Stimulated activated CD8-positive, alpha-beta memory T cell treated with anti-CD3 and anti-CD28 coated beads, Interleukin-15, amount 100 ng/mL, for 1 hour (primary cell): ENCODE results near the gene ARSD.
"Not testable (repeated sequence)": the region's sequence is repeated elsewhere in the genome, so short reads cannot be mapped to it uniquely, and the experiment has no call there.

ENCODE experiments used
- DNase-seq: peaks from one replicate; pipeline ENCODE4 v3.0.0-alpha.2; 2020; ENCODE audit warnings: low read depth

ARSD gene, protein sequence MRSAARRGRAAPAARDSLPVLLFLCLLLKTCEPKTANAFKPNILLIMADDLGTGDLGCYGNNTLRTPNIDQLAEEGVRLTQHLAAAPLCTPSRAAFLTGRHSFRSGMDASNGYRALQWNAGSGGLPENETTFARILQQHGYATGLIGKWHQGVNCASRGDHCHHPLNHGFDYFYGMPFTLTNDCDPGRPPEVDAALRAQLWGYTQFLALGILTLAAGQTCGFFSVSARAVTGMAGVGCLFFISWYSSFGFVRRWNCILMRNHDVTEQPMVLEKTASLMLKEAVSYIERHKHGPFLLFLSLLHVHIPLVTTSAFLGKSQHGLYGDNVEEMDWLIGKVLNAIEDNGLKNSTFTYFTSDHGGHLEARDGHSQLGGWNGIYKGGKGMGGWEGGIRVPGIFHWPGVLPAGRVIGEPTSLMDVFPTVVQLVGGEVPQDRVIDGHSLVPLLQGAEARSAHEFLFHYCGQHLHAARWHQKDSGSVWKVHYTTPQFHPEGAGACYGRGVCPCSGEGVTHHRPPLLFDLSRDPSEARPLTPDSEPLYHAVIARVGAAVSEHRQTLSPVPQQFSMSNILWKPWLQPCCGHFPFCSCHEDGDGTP

DNA sequence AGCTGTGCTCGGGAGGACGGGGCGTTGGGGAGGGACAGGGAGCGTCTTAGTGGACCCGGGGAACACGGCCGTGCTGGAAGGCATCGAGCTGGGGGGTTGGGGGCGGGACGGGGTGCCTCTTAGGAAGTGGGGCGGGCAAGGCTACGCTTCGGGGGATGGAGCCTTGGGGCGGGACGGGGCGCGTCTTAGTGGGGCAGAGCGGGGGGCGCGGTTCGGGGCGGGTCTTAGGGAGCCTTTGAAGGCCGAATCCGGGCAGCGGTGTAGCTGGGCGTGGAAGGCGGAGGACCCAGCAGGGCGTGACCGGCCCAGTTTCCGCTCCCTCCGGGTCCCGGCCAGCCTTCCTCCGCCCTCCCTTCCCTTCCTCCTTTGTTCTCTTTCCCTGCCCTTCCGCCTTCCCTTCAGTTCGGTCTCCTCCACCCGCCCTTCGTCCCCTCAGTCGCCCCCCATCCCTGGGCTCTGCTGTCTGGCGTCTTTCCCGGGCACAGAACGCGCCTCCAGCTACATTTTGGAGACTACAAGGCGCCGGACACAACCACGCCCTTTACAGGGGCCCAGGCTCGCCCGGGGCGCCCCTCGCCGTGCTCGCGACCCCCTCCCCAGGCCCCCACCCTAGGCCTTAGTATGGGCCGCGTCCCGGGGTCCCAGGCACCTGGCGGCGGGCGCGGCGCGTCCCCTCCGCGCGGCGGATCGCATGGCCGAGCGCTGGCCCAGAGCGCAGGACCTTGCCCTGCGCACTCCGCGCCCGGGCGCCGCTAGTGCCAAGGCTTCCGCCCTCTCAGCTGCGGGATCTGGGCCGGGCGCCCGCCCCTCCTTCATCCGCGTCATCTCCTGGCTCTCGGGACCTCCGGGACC, at the start of gene ARSD:
Gene ARSD (minus strand): TSS at position 757 of the 852 bp plus-strand sequence. CDS start 64 bp downstream, at position 693.
- peak; percentile 14 for DNase-seq

DNA sequence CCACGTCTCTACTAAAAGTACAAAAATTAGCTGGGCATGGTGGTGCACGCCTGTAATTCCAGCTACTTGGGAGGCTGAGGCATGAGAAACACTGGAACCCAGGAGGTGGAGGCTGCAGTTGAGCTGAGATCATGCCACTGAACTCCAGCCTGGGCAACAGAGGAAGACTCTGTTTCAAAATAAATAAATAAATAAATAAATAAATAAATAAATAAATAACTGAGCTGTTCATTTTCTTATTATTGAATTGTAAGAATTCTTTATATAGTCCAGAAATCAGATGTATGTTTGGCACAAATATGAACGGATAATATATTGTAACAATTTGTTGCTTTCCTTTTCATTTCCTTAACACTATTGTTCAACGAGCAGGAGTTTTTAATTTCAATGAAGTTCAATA, 49.5 kb upstream of the ARSD start:
- not testable (repeated sequence) for DNase-seq

DNA sequence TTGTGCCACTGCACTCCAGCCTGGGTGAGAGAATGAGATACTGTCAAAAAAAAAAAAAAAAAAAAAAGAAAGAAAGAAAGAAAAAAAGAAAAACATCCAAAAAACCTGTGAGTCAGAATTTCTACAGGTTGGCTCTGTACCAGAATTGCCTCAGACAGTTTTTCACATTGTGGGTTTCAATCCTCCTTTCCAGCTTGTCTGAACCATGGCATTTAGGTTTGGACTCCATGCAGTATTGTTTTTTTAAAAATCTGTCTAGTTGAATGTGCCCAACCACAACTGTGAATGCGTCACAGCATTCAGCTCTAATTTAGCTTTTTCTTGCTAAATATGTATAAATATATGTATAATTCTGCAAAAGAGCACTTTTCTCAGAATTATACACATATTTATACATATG, 45.8 kb upstream of the ARSD start:
- DNase-seq, result no peak

DNA sequence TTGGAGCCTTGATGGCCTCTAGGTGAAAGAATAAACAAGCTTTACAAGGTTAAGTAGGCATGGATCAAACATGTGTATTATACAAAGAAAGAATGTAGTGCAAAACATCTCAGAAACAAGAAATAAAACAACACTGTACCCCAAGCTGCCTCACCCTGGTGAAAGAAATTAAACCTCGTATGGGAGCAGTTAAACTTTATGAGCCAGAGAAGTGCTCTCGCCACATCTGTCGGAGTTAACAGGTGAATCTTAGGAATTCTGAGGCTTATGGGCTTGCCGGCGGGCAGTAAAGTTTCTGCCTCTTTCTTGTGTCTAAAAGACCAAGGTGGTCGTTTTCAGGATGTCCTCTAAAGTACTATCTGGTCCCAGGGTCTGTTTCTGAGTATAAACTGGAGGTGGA, 43.3 kb upstream of the ARSD start:
- no peak for DNase-seq

DNA sequence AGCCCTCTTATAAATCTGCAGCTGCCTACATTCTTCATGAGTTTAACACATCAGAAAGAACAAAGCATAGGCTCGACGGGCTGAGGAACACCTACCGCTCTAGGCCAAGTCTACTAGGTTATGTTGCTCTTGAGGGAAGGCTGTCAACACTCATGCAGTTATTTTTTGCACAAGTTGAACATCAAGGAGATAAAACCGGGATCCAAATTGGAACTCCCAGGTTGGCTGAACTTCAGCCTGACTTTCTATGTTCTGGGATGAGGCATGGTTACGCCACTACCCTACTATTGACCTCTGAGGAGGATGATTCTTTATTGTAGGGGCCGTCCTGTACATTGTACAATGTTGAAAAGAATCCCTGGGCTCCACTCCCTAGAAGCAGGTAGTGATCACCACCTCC, 39.9 kb upstream of the ARSD start:
- no peak for DNase-seq

DNA sequence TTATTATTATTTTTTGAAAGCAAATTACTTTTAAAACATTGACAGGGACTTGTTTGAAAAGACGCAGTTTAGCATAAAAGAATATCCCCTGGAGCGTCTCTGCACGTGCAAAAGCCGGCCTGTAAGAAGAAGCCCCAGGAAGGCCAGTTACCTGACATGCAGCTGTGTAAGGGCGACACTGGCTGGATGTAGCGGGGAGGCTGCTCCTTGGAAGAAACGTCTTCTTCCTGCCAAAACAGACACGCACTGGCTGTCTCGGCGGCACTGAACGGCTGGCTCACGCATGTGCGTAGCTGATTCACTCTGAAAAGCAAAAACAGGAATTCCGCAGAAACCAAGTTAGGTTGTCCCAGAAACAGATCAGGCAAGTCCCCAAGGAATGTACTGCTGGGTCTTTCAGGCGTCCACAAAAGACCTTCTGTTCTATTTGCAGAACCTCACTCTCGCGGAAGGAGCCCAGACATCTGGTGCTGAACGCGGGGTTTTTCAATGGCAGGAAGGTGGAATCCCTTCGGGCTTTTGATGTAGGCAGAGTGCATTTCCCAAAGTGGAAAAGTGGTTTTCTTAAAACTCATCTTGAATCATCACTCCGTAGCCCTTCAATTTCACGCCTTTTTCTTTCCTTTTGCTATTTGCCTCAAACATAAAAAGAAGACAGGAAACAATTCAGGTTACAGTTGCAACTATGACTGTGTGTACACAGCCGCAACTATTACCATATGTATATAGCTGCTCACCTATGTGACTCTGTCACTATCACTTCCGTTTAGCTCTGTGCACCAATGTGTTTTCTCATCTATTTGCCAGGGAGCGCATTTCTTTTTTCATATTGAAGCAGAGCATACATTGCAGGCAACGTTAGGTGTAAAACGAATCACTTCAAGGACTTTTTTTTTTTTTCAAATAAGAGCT, 39.1 kb upstream of the ARSD start:
- no peak for DNase-seq

DNA sequence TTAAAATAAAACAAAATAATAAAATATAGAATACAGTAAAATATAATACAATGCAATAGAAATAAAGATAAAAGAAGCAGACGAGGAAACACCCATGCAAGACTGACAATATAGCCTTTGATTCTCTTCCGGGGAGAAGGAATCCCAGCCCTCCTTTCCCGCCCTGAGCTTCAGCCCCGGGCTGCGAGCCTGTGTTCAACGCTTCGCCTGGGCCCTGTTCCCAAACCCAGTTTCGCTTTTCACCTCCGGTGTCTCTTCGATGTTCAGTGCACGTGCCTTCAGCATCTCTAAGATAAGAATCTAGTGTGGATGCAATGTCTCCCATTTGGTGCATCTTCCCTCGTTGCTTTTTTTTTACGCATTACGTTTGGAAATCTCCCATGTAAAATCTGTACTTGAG, 38.4 kb upstream of the ARSD start:
- no peak for DNase-seq

DNA sequence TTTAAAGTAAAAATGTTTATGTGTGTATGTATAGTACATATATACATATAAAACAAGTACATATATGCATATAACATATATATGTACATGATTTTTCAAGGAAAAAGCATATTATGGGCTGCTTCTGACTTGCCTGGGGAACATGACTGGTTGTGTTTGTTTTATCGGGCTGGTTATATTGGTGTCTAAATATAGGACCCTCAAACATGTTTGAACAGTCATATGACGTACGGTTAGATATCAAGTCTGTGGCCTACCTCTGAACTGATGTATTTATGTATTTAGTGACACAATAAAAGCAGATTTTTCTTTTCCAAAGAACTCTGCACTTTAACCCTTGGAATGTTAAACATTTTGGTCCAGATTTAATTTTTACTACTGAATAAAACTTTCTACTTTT, 37.9 kb upstream of the ARSD start:
- DNase-seq, result no peak

DNA sequence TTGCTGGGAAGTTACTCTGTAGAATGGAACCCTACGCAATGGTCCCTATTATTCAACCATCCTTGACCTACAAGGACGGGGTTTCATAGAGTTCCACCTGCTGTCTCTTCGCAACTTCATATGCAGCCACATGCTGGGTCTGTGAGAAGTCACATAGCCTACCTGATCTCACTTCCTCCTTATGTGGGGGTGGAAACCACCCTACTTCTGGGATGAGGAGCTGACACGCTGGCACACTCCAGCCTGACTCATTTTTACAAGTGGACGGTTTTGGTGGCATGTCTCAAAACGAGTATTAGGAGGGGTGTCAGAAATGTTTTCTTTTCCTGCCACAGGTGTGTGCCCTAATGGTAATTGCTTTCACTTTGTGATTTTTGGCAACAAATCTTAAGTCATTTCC, 36.8 kb upstream of the ARSD start:
- no peak for DNase-seq

DNA sequence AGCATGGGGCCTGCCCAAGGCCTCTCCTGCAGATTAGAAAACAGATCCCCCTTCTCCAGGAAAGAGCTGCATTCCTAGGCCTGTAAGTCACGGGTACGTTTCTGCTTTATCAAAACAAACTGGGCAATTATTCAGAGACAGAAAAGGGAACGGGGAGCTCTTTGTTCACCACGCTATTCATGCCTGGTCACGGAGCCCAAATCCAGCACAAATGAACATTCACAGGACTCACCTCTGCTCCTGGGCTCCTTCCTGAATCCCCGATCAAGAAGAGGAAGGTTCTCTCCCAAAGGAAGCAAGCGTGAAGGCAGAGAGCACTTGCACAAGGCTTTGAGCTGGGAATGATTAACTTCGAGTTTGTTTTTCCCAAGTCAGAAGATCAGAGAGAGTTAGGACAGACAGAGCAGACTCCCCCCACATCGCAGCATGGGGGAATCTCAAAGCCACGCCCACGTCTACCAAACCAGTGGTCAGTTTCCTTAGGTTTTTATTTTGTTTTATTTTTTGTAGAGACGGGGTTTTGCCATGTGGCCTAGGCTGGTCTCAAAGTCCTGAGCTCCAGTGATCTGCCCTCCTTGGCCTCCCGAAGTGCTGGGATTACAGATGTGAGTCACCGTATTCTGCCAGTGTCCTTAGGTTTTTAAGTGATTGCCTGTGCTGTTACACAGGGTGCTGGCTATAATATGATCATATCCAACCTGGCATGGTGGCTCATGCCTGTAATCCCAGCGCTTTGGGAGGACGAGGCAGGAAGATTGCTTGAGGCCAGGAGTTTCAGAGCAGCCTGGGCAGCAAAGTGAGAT, 35.1 kb upstream of the ARSD start:
- DNase-seq, result not testable (repeated sequence)

DNA sequence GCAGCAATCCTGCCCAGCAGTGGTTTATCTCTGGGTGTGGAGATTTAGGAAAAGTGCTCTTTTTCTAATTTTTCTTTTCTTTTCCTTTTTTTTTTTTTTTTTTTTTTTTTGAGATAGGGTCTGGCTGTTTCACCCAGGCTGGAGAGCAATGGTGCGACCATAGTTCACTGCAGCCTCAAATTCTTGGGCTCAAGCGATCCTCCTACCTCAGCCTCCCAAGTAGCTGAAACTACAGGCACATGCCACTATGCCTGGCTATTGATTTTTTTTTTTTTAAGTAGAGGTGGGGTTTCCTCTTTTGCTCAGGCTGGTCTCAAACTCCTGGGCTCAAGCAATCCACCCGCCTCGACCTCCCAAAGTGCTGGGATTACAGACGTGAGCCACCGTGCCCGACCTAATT, 34.3 kb upstream of the ARSD start:
- not testable (repeated sequence) for DNase-seq

DNA sequence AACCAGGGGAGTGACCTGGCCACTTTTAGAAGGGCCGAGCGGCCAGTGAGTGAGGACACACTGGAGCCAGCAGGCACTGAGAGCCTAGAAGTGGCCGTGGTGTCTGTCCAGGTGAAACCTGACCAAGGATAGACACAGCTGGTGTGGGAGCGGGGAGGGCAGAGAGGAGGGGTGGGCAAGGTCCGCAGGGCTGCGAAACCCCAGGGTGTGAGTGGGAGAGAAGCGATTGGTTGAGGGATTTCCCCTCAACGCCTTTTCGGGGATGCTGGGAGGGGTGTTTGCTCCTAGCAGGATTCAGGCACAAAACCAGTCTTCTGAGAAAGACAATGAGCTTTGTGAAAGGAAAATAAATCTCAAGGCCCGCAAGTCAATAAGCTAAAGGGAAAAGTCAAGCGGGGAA, 33.2 kb upstream of the ARSD start:
- DNase-seq, result no peak

DNA sequence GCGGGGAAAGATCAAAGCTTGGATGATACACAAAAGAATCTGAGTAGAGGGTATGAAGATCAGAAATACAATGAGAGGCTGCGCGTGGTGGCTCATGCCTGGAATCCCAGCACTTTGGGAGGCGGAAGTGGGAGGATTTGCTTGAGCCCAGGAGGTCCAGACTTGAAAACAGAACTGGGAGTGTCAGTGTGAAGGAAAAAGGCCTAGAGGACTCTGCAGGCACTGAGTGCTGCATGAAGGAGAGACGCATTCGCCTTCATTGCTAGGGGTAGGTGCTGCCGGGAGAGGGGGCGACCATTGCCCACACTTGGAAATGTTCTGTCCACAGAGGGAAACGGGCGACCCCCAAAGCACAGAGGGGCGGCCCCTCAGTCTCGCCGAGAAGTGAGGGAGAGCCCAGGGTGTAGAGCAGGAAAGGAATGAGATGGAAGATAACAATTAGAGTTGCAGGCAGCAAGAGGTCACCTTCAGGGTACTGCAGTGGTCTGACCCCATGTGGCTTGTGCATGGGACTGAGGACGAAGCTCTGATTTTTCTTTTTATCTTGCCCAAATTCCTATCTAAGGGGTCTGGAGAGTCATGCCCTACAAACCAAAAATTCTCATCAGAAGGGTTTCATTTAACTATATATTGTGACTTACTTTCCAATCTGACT, 31.8 kb upstream of the ARSD start:
- no peak for DNase-seq

DNA sequence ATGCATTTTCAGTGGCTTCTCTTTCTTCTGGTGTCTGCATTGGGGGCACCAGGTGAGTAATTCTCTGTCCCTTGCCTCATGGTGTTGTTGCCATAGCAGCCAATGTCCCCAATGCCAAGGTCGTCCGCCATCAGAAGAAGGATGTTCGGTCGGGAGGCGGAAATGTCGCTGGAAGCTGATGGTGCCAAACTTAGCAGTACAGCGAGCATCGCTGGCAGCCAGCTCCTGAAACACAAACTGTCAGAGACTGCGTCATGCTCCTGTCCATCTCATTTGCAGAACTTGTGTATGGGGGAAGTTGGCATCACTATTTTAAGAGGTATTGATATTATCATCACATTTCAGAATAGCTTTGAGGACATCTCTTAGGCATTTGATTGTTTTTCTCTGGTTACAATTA, 29.1 kb upstream of the ARSD start:
- no peak for DNase-seq

DNA sequence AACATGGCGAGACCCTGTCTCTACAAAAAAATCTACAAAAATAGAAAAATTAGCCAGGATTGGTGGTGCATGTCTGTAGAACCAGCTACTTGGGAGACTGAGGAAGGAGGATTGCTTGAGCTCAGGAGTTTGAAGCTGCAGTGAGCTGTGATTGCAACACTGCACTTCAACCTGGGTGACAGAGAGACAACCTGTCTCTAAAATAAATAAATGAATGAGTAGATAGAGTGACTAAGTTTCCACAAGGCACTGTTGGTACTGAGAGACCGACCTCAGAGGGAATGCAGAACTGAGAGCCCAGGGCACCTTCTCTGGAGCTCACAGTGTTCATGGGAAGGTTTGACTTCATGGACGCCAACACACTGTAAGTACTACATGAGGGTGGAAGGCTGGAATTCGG, 26.7 kb upstream of the ARSD start:
- no peak for DNase-seq

DNA sequence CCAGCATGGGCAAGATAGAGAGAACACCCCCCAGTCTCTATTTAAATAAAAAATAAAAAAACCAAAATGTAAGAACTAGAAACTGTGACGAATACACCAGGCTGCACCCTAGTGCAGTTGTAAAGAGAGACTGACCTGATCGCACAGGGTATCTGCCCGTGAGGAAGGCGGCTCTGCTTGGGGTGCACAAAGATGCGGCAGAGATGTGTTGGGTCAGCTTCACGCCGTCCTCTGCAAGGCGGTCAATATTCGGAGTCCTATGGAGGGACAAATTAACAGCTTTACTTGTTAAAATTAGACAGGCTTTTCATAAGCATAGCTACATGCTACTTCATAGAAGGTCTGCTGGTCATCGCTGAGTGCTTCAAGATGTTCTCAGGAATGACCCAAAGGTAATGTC, 26.1 kb upstream of the ARSD start:
- DNase-seq, result no peak

DNA sequence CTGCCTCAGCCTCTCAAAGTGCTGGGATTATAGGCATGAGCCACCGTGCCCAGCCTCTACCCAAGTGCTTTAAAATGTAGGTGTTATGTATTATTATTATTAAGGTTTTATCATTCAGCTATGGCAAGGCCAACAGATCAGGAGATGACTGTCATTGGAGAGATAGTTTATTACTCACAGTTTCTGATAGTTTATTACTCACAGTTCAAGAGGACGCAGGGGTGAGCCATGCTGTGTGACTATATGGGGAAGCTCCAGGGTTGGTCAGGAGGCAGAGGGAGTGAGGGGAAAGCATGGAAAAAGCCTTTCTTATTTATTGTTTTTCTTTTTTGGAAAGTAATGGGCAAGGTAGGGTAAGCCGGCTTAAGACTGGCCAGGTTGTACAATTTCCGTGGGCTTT, 25.4 kb upstream of the ARSD start:
- DNase-seq, result no peak

DNA sequence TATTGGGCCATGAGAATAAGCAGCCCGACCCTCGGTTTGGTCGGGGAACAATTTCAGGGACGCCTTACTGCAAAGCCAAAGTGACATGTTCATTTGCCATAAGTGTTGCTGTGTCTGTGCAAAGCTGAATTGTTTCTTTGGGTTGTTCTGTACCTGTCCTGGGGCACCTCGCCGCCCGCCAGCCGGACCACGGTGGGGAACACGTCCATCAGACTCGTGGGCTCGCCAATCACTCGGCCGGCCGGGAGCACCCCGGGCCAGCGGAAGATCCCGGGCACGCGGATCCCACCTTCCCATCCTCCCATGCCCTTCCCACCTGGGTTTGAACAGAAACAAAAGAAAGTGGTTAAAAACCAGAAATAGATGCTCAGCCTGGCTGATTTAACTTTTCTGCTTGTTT, 8.8 kb upstream of the ARSD start:
- DNase-seq, result not testable (repeated sequence)

DNA sequence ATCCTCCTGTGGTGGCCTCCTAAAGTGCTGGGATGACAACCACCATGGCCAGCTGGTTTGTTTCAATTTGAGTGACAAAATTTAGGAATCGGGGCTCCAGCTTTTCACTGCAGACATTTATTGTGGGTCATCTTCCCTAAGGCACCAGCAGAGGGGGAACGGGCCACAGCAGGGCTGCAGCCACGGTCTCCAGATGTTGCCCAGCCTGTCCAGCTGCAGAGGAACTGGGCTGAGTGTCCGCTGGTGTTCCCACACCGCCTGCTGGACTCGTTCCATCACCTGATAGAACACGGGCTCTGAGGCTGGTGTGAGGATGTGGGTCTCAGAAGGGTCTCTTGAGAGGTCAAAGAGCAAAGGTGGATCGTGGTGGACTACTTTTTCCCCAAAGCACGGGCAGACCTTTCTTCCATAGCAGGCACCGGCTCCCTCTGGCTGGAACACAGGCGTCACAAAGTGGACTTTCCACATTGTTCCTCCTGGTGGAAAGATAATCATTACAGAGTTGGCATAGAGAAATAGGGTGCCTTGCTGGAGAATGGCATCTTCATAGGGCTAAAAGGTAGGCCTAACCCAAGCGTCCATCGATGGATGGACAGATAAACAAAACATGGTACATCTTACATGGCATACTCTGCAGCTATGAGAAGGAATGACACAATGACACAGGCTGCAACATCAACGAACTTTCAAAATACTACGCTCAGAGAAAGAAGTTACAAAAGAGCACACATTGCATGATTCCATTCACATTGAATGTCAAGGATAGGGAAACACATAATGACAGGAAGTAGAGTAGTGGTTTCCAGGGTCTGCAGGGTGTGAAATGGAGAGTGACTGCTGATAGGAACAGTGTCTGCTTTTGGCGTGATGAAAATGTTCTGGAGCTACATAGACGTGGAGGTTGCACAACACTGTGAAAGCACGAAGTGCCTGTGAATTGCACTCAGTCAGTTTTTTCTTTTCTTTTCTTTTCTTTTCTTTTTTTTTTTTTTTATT, 5.9 kb upstream of the ARSD start:
- no peak for DNase-seq
